Nephron progenitor cell (in vitro differentiated cells): ENCODE measurements around the gene GALNT18.

ENCODE experiments used
- DNase-seq: peaks from one replicate; pipeline ENCODE4 v3.0.0; 2021
- H3K27ac Mint-ChIP-seq: 2 replicates; pipeline ENCODE4 v1.8.0; 2021; ENCODE audit warnings: mild to moderate bottlenecking, moderate library complexity, mixed read lengths
- H3K27me3 Mint-ChIP-seq: 2 replicates; pipeline ENCODE4 v1.8.0; 2021; ENCODE audit warnings: mild to moderate bottlenecking, low read depth, mixed read lengths; ENCODE audit not compliant: poor library complexity
- H3K36me3 Mint-ChIP-seq: 2 replicates; pipeline ENCODE4 v1.8.0; 2021; ENCODE audit warnings: low read depth, mixed read lengths
- H3K4me1 Mint-ChIP-seq: 2 replicates; pipeline ENCODE4 v1.8.0; 2021; ENCODE audit warnings: mixed read lengths
- H3K4me3 Mint-ChIP-seq: 2 replicates; pipeline ENCODE4 v1.8.0; 2021; ENCODE audit warnings: mild to moderate bottlenecking, moderate library complexity, mixed read lengths
- H3K9me3 Mint-ChIP-seq: 2 replicates; pipeline ENCODE4 v1.8.0; 2021; ENCODE audit warnings: mild to moderate bottlenecking, moderate library complexity, mixed read lengths
- TF ChIP-seq, protein P1 (sequence below): fragments of 200-600 bp; sonication (generic); IDR thresholded peaks from 2 replicates; pipeline ENCODE4 v1.5.0; 2021; ENCODE audit warnings: antibody characterized with exemption

GALNT18 gene

DNA sequence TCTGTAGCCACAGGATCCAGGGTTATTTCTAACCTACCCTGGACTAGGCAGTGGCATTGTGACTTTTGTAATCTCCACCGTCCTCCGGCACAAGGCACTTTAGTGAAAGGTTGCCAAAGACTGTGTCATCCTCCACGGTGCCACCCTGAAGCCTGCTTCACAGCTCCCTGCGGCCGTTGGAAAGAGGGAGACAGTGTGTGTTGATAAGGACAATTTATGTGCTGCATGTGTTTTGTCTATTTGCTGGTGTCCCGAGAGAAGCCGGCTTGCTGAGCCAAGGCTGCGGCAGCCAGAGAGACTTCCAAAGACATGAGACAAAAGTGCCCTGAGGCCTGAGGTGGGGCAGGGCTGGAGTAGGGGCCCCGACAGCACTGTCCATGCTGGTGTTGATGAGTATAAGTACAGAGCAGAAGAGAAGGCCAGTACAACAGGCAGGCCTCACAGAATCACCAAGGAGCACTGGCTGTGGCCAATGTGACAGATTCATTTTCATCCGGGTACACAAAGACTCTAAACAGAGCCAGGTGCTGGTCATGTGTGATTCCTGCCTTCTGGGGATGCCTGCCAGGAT, 40.9 kb downstream of the GALNT18 start:
- no peak for DNase-seq

DNA sequence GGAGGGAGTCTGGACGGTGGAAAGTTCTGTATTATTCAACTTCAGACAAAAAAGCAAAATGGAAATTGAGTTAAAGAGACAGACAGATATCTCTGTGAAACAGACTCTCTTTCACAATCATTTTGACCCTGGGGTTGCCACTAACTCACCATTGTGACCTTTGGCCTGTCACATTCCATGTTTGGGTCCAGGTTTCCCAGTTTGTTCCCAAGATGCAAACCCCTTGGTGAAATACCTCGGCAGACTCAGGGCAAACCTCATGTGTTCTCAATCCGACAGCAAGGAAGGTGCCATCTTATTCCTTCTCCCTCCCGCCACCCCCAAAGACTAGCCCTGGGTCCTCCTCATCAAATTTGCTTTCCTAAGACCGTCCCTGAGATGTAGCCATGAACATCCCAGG, 41.8 kb downstream of the GALNT18 start:
- H3K27me3 Mint-ChIP-seq: peaks cover 11% of the 10 kb centered on the region
- H3K27ac Mint-ChIP-seq: peak overlapping the region; percentile 73
- peaks cover 53% of the 10 kb centered on the region for H3K4me1 Mint-ChIP-seq
- no peak overlapping the region for H3K4me3 Mint-ChIP-seq
- no peaks in the 10 kb centered on the region for H3K9me3 Mint-ChIP-seq
- no peaks in the 10 kb centered on the region for H3K36me3 Mint-ChIP-seq
- DNase-seq: no peak
- TF ChIP-seq, protein P1, sequence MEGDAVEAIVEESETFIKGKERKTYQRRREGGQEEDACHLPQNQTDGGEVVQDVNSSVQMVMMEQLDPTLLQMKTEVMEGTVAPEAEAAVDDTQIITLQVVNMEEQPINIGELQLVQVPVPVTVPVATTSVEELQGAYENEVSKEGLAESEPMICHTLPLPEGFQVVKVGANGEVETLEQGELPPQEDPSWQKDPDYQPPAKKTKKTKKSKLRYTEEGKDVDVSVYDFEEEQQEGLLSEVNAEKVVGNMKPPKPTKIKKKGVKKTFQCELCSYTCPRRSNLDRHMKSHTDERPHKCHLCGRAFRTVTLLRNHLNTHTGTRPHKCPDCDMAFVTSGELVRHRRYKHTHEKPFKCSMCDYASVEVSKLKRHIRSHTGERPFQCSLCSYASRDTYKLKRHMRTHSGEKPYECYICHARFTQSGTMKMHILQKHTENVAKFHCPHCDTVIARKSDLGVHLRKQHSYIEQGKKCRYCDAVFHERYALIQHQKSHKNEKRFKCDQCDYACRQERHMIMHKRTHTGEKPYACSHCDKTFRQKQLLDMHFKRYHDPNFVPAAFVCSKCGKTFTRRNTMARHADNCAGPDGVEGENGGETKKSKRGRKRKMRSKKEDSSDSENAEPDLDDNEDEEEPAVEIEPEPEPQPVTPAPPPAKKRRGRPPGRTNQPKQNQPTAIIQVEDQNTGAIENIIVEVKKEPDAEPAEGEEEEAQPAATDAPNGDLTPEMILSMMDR: no peak

More for the DNA sequence above, 40.9 kb downstream of the GALNT18 start:
- Mint-ChIP-seq H3K4me3 (no peak overlapping the region), H3K9me3 (no peaks in the 10 kb centered on the region), H3K36me3 (no peaks in the 10 kb centered on the region), H3K27ac (no peak overlapping the region), H3K4me1 (peaks cover 53% of the 10 kb centered on the region), H3K27me3 (peaks cover 11% of the 10 kb centered on the region)
- TF ChIP-seq, protein P1: no peak

DNA sequence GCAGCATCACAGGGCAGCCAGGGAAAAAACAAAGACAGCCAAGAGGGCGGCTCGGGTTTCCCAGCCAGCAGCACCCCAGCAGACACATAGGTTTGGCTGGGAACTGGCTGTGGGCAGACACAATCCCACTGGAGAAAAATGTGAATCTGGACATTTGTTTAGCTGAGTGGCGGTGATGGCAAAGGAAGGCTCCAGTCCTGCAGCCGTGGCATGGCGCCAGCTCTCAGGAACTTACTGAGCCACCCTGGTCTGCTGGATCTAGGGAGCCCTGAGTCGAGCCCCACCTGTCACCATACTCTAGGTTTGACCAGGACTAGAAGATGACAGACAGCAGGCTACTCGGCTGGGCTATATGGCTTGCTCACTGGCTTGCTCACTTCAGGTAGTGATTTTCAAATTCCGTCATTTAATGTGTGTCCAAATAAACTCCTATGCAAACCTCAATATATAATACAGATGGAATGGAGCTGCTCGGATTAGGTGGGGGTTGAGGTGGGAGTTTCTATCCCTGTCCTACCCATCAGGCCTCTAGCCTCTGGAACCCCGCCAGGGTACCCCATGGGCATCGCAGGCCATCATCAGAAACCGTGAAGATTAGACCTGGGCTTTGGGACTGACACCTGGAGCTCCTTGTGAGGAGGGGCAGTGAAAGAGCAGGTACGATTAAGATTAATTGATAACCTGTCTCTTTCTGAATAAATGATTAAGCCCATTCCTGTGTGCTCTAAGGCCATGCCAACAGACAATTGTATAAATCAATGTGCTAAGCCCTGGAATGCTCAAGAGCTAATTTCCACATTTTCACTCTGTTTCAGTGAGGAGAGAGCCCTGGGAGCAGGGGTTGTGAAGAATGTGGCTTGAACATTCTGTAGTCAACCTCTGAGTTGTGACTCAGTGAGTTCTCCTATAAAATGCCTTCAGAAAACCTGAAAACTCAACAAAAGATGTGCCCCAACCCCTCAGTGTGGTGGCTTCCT, 42.5 kb downstream of the GALNT18 start:
- Mint-ChIP-seq H3K4me3 (peak overlapping the region; percentile 46), H3K27me3 (peaks cover 11% of the 10 kb centered on the region), H3K36me3 (no peaks in the 10 kb centered on the region), H3K4me1 (peaks cover 50% of the 10 kb centered on the region), H3K27ac (peak overlapping the region; percentile 93), H3K9me3 (no peaks in the 10 kb centered on the region)
- DNase-seq: no peak
- TF ChIP-seq, protein P1: no peak

DNA sequence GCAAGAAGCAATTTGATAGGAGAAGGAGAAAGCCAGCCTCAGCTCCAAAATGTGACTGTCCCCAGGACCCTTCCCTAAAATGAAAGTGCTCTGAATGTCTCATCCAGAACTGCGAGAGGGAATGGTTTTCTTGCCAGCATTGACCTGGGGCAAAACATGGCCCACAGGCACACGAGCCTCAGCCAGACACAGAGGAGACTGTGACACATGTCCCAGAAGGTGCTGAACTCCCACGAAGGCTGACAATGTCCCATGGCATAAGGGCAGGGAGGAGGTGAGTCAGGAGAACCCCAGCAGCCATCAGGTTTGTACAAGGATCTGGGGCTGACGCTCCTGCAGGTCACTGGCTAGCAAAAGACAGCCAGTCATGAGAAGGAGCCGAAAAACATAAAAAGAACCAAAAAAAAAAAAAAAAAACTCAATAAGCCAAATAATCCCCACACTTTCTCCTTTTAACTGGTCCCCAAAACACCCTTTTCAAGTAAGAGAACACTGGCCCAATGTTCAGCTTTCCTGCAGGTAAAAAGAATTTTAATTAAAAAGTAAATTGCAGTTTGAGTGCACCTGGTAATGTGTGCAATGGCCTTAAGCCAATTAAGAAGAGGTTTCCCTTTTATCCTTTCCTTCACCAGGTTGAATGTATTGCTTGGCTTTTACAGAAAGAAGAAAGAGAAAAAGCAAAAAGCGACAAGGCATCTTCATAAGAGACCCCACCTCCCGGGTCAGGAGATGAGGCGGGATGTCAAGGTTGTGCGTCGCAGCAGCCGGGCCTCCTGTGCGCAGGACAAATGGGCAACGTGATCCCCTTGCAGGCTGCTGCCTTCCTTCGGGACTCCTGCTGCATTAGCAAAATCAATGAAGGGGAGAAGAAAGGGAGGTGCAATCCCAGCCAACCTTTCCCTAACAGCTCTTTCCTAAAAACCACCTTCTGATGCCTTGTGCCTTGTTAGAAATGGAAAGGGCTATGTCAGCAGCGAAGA, 43.6 kb downstream of the GALNT18 start:
- peak overlapping the region; percentile 93 for H3K27ac Mint-ChIP-seq
- H3K27me3 Mint-ChIP-seq: peaks cover 11% of the 10 kb centered on the region
- H3K4me1 Mint-ChIP-seq: peaks cover 43% of the 10 kb centered on the region
- H3K36me3 Mint-ChIP-seq: no peaks in the 10 kb centered on the region
- H3K4me3 Mint-ChIP-seq: peak overlapping the region; percentile 46
- TF ChIP-seq, protein P1: no peak
- no peaks in the 10 kb centered on the region for H3K9me3 Mint-ChIP-seq
- DNase-seq: no peak

DNA sequence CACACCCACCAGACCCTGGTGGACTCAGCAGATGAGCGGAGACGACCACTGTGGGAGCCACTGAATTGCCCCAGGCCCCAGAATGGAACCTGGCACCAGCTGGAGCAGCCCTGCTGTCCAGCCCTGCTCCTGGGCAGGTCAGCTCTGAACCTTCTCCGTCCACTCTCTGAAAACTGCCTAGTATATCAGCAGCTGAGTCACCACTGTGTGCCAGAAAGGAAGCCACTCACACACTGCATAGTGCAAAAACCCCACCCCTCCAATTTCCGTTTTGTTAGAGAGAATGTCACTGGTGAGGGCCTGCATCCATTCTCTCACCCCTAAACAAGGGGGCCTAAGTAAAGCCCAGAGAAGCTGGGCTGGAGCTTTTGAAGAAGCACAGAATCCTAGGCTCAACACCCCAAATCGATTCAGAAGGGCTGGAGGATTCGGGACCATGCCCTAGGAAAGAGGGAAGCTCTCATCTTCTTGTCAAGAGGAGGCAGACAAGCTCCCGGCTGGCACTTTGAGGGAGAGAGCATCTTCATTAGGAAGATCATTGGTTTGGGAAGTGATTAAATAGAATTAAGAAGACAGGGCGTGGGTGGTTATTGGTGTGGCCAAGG, 44.5 kb downstream of the GALNT18 start:
- TF ChIP-seq, protein P1: no peak
- Mint-ChIP-seq H3K9me3 (no peaks in the 10 kb centered on the region), H3K36me3 (no peaks in the 10 kb centered on the region), H3K4me1 (peaks cover 43% of the 10 kb centered on the region), H3K27ac (peak overlapping the region; percentile 88), H3K27me3 (peaks cover 5% of the 10 kb centered on the region), H3K4me3 (no peak overlapping the region)
- DNase-seq: no peak
